Lung (tissue), 13 donors: Measurements from ENCODE around the gene COPS2. TPM values are rescaled to one million over a fixed set of nuclear protein-coding genes. Genes with fewer than 3 reads are reported as not detected.
"Not testable (repeated sequence)": the region's sequence is repeated elsewhere in the genome, so short reads cannot be mapped to it uniquely, and the experiment has no call there.

Experiments used
- ATAC-seq: fragments of 200-7000 bp; cut with Tn5 transposase; one replicate; pipeline ENCODE4 v1.9.1; 2020; ENCODE audit warnings: moderate number of reproducible peaks; ENCODE audit not compliant: insufficient read depth, low FRiP score
- DNase-seq, 3 donors: peaks; one replicate each; pipeline ENCODE4 v3.0.0-alpha.2; 2013 to 2017
- H3K27ac ChIP-seq, 2 donors: one replicate each; pipeline ENCODE4 v1.5.1; 2013; ENCODE audit warnings: mild to moderate bottlenecking in 2 of 2, moderate library complexity in 2 of 2, control low read depth in 1 of 2, inconsistent platforms in 1 of 2, low read depth in 1 of 2, low read length in 1 of 2
- H3K27me3 ChIP-seq, 3 donors: one replicate each; pipeline ENCODE4 v1.5.1; 2013; ENCODE audit warnings: low read length in 2 of 3; ENCODE audit not compliant: control insufficient read depth in 3 of 3, insufficient read depth in 3 of 3
- H3K36me3 ChIP-seq, 4 donors: one replicate each; pipeline ENCODE4 v1.5.1; 2013; ENCODE audit warnings: low read length in 4 of 4, mild to moderate bottlenecking in 1 of 4, moderate library complexity in 1 of 4; ENCODE audit not compliant: control insufficient read depth in 4 of 4, insufficient read depth in 4 of 4
- H3K4me1 ChIP-seq, 5 donors: one replicate each; pipeline ENCODE4 v1.5.1; 2013; ENCODE audit warnings: low read length in 5 of 5, mild to moderate bottlenecking in 2 of 5, moderate library complexity in 1 of 5; ENCODE audit not compliant: control insufficient read depth in 5 of 5, insufficient read depth in 5 of 5
- H3K4me3 ChIP-seq: one replicate; pipeline ENCODE4 v1.5.1; 2013; ENCODE audit warnings: mild to moderate bottlenecking, control low read depth, moderate library complexity
- H3K9ac ChIP-seq, 2 donors: one replicate each; pipeline ENCODE4 v1.5.1; 2013; ENCODE audit warnings: low read length in 2 of 2, control low read depth in 1 of 2; ENCODE audit not compliant: insufficient read depth in 1 of 2
- H3K9me3 ChIP-seq, 4 donors: one replicate each; pipeline ENCODE4 v1.5.1; 2013; ENCODE audit warnings: low read length in 3 of 4, mild to moderate bottlenecking in 1 of 4, moderate library complexity in 1 of 4; ENCODE audit not compliant: control insufficient read depth in 4 of 4, insufficient read depth in 3 of 4
- WGBS, 2 donors: extraction: QIAGEN DNeasy Blood & Tissue Kit; methylation state at CpG; one replicate each; pipeline ENCODE4 v1.1.7; 2013; 5-methylcytosine and 5-hydroxymethylcytosine counted together
- polyA plus RNA-seq, 2 donors: library from polyadenylated mRNA; stranded (reverse); fragments of 200-250 nt; gene quantifications; one replicate each; pipeline ENCODE4 v1.2.1, GENCODE V29; 2013
- small RNA-seq: library from RNA; depleted of rRNA; stranded (forward); fragments of <200 nt; gene quantifications from one replicate; pipeline ENCODE3, GENCODE V24; 2014; ENCODE audit warnings: low replicate concordance
- total RNA-seq, 2 donors: library from RNA; depleted of rRNA in 1 of 2; stranded (reverse); fragments of >200 nt in 1 of 2; gene quantifications; one replicate each; pipeline ENCODE4 v1.2.1, GENCODE V29; 2014 to 2021
- TF ChIP-seq, protein P1 (sequence below): IDR thresholded peaks from 2 replicates; pipeline ENCODE4 v1.5.1; 2012; ENCODE audit warnings: mild to moderate bottlenecking; ENCODE audit errors: control extremely low read depth, extremely low read depth
- donor health status: control.
- donor health status: control.
- donor health status: Bipolar disorder and iron deficiency.
- donor health status: healthy.
- donor health status: DM: yes; HTN: yes; CAD: no.

Gene COPS2
- total and polyA plus RNA-seq, 4 donors = 36.7 to 117 (median 43.0) TPM

DNA sequence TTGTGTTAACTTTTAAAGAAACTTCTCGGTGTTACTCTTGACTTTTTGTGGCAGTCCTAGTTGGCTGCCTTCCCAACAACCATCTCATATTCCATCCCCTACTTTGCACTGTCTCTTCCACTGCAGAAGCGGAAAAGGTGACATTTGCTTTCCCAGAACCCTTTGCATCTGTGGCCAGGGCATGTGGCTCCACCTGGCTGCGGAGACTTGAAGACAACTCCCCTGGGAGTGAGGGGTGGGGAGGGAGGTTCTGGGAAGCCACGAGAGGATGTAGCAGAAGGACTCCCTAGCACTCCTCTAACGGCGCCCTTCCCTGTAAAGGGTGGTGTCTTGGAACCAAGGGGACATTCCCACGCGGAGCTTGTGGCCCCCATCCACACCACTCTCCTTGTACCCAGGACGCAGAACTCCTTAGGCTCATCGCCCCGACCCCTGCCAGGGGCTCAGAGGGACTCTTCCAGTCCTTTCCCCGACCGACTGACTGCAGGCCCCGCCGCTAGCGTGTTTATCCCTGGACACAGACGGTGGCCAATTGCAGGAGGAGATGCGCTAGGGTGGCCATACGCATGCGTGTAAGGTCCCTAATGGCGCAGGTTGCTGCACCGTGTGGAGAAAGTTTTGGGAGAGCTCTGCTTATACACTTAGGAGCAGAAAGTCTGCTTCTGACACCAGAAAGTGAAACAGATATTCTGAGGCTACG lies 75.9 kb downstream of the COPS2 start:
- no peak overlapping the region for H3K4me3 ChIP-seq
- TF ChIP-seq, protein P1, sequence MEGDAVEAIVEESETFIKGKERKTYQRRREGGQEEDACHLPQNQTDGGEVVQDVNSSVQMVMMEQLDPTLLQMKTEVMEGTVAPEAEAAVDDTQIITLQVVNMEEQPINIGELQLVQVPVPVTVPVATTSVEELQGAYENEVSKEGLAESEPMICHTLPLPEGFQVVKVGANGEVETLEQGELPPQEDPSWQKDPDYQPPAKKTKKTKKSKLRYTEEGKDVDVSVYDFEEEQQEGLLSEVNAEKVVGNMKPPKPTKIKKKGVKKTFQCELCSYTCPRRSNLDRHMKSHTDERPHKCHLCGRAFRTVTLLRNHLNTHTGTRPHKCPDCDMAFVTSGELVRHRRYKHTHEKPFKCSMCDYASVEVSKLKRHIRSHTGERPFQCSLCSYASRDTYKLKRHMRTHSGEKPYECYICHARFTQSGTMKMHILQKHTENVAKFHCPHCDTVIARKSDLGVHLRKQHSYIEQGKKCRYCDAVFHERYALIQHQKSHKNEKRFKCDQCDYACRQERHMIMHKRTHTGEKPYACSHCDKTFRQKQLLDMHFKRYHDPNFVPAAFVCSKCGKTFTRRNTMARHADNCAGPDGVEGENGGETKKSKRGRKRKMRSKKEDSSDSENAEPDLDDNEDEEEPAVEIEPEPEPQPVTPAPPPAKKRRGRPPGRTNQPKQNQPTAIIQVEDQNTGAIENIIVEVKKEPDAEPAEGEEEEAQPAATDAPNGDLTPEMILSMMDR = no peak
- no peaks in the 10 kb centered on the region for H3K9me3 ChIP-seq
- no peak overlapping the region for H3K9ac ChIP-seq
- no peaks in the 10 kb centered on the region for H3K27me3 ChIP-seq
- no peak for ATAC-seq
- no peak for DNase-seq
- H3K27ac ChIP-seq = no peak overlapping the region
- H3K36me3 ChIP-seq = no peaks in the 10 kb centered on the region
- H3K4me1 ChIP-seq = peaks cover 2 to 15% (median 5%) of the 10 kb centered on the region in 5 donors
- WGBS, 2 donors = 90 to 92% methylated on average over 23 of the region's 23 CpGs

DNA sequence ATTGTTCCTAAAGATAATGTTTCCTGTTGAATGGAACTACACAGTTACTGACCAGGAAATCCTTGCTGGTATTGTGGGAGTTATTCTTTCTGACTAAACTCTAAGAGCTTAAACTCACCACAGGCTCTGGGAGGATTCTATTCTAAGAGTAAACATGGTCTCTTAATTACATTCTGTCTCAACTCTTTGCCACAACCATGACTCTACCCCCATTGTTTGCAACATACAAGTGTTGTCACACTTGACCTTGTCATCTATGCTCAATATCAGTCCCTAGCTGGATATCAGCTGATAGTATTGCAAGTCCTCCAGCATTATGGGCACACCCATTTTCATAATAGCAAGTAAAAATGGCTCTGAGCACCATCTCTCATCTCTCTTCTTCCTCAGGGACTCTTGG lies 79.5 kb downstream of the COPS2 start:
- no peak overlapping the region for H3K9ac ChIP-seq
- ATAC-seq (no peak), DNase-seq (no peak)
- TF ChIP-seq, protein P1 = no peak
- H3K36me3 ChIP-seq = no peaks in the 10 kb centered on the region
- no peak overlapping the region for H3K27ac ChIP-seq
- H3K9me3 ChIP-seq = no peaks in the 10 kb centered on the region
- H3K4me3 ChIP-seq = no peak overlapping the region
- no peaks in the 10 kb centered on the region for H3K27me3 ChIP-seq
- H3K4me1 ChIP-seq = peaks cover 0 to 3% (median 0%) of the 10 kb centered on the region in 5 donors

DNA sequence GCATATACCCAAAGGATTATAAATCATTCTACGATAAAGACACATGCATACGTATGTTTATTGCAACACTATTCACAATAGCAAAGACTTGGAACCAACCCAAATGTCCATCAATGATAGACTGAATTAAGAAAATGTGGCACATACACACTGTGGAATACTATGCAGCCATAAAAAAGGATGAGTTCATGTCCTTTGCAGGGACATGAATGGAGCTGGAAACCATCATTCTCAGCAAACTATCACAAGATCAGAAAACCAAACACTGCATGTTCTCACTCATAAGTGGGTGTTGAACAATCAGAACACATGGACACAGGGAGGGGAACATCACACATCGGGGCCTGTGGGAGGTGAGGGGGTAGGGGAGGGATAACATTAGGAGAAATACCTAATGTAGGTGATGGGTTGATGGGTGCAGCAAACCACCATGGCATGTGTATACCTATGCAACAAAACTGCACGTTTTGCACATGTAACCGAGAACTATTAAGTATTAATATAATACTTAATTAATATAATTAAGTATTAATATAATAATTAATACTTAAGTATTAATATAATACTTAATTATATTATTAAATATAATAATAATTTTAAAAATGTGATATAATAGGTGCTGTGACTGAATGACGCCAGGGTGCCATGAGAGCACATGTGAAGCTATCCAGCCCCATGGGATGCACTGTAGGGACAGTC lies 80.7 kb downstream of the COPS2 start:
- WGBS, 2 donors = 84 to 85% methylated on average over 6 of the region's 6 CpGs
- not testable (repeated sequence) for H3K9ac ChIP-seq

More for the DNA sequence above, 80.7 kb downstream of the COPS2 start:
- H3K4me3 ChIP-seq, H3K27me3 ChIP-seq, DNase-seq, ATAC-seq, H3K9me3 ChIP-seq, H3K4me1 ChIP-seq, H3K27ac ChIP-seq, H3K36me3 ChIP-seq: not testable (repeated sequence)

Small RNA genes within 50 kb of the gene (small RNA-seq; reads per million reads assigned to genes)
- gene MIR4716 (not detected), gene RF00019 (not detected), gene RN7SL307P (not detected)

Other genes starting within 250 kb of the COPS2 start
- 1 to 10 TPM in 1 of 2 donors, under 1 TPM in 1; 0.67 to 1.9 TPM for gene SHC4, start 191.7 kb downstream of the COPS2 start, total RNA-seq
- gene SHC4, start 191.7 kb downstream of the COPS2 start, polyA plus RNA-seq = under 1 TPM; 0.09 to 0.20 TPM
- gene SECISBP2L, start 109.2 kb downstream of the COPS2 start, total RNA-seq = 100 to 1,000 TPM in 1 of 2 donors, 10 to 100 TPM in 1; 72.9 to 678 TPM
- gene SECISBP2L, start 109.2 kb downstream of the COPS2 start, polyA plus RNA-seq = 10 to 100 TPM; 16.2 to 30.5 TPM
- 10 to 100 TPM; 38.5 to 44.8 TPM for gene GALK2, start 14.6 kb upstream of the COPS2 start, total RNA-seq
- gene GALK2, start 14.6 kb upstream of the COPS2 start, polyA plus RNA-seq = 10 to 100 TPM; 12.4 to 29.4 TPM